ENCODE measurements around the gene COPS9.

Gene COPS9

DNA sequence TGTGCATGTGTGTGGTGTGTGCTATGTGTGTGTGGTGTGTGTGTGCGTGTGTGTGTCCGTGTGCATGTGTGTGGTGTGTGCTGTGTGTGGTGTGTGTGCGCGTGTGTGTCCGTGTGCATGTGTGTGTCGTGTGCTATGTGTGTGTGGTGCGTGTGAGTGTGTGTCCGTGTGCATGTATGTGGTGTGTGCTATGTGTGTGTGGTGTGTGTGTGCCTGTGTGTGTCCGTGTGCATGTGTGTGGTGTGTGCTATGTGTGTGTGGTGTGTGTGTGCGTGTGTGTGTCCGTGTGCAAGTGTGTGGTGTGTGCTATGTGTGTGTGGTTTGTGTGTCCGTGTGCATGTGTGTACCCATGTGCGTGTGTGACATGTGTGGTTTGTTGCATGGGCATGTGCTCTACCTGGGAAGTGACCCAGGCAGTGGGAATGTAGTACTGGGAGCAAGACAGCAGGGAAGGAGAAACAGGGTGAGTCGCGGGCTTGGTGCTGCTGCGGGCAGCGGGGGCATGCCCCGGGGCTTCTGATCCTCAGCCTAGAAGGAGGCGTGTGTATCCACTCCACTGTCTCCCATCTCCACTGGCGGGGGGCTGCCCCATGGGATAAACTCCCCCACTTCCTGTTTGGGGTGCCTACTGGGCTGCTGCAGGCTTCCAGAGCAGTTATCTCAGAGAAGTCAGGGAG lies 11.9 kb upstream of the COPS9 start:
- no peak for DNase-seq (ENCODE audit: low read depth)

GRCh38 chr2:240147382-240147781 lies 11.3 kb upstream of the COPS9 start:
- no peak for DNase-seq (ENCODE audit: low read depth)

DNA sequence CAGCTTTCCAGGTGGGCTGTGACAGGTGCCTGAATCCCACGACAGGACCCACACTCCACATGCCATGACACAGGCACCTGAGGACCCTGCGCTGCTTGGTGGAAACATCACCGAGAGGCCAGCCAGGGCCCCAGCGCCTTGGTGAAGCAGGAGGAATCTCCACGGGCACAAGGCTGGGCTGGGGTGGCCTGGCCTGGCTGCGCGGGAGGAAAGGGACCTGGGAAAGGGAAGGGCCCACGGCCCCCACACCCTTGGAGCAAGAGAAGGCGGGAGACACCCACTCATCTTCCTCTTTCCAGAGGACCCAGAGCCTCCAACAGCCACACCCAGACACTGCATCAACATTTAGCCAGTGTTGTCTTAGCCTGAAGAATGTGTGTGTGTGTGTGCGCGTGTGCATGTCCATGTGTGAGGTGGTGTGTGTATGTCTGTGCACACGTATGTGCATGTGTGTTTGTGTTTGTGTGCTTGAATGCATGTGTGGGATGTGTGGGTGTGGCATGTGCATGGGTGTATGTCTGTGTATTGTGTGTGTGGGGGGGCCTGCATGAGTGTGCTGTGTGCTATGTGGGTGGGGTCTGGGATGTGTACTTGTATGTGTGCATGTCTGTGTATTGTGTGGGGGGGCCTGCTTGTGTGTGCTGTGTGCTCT lies 10.6 kb upstream of the COPS9 start:
- DNase-seq (ENCODE audit: low read depth) = no peak

DNA sequence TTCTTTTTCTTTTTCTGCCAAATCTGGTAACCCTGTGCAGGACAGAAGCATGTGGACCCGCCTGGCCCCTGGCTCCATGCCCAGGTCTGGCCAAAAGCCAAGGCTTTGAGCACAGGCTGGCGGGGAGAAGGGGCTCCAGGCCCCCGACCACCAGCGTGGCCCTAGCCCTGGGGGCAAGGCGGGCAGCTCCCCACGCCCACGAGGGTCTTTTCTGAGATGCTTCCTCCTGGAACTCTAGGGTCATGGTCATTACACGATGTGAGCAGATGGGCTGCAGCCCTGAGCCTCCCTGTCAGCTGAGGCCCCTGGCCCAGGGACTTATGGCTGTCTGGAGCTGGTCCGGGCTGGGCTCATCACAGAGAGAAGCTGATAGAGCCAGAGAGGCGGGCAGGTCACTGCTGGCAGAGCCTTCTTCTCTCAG lies 10.0 kb upstream of the COPS9 start:
- DNase-seq (ENCODE audit: low read depth) = no peak

DNA sequence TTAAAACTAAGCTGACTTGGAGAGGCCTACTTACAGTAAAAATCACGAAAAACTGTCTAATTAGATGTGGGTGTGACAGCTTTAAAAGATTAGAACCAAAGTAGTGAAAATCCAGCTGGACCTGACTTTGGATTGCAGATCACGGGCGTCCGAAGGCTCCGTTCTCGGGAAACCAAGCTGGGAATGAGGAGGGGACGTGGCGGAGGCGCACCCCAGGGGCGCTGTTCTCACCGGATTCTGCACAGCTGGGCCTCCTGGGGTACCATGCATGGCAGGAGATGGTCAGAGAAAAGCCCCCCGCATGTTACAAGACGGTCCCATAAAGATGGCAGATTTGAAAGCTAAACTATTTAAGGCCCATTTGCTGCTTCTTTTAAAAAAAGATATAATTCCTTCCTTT lies 9.4 kb upstream of the COPS9 start:
- DNase-seq (ENCODE audit: low read depth) = no peak

DNA sequence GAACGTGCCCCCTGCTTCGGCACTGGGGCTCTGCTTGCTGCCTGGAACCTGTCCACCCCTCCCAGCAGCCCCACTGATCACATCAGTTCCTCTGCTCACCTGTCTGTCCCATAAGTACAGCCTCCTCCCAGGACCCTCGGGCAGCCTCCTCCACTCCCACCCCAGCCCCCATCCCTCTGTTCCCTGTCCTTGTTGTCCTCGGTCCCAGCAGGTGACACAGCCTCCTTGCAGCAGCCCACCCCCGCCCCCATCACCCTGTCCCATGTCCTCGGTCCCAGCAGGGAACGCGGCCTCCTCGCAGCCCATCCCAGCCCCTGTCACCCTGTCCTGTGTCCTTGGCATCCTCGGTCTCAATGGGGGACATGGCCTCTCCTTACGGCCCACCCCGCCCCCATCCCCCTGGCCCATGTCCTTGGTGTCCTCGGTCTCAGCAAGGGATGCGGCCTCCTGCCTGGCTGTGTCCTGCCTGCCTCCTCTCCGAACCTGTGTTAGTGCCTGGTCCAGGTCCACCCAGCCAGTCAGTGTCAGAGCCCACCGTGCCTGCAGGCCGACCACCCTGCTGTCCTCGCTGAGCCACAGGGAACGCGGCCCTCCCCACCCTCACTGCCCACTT lies 8.7 kb upstream of the COPS9 start:
- DNase-seq (ENCODE audit: low read depth) = no peak

DNA sequence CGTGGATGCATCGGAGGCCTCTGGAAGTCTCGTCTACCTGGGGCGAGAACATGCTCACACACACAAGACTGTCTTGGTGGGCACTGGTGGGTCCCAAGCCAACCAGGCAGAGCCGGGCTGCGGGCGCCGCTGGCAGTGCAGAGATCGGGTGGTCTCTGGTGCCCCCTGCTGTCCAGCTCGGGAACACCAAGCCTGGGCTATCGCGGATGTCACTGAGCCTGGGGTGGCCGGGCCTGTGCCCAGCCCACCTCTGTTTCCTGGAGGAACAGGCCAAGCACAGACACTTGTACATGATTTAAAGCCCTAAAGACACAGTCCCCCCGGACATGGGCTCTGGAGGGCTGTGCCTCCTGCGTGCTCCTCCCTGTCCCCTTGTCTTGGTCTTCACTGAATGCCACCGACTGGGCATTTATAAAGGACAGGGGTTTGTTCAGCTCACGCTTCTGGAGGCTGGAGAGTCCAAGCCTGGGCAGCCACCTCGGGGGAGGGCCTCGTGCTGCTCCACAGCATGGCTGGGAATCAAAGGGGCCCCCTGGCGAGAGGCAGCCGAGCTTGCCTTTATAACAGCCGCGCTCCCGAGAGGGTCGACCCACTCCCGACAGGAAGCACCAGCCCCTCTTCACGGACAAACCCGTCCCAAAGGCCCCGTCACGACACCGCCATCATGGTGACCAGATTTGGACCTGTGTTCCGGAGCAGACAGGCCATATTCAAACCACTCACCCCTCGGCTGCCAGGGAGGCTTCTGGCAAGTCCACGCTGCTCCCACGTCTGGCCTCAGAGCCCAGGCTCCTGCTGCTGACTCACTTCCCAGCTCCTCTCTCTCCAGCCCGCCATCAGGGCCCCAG lies 7.9 kb upstream of the COPS9 start:
- peak; percentile 68 for DNase-seq (ENCODE audit: low read depth)

- no peak for DNase-seq (ENCODE audit: low read depth)
Measured at GRCh38 chr2:240143276-240143675, 7.2 kb upstream of the COPS9 start.

- DNase-seq (ENCODE audit: low read depth) = no peak
Measured at GRCh38 chr2:240142859-240143258, 6.8 kb upstream of the COPS9 start.

DNA sequence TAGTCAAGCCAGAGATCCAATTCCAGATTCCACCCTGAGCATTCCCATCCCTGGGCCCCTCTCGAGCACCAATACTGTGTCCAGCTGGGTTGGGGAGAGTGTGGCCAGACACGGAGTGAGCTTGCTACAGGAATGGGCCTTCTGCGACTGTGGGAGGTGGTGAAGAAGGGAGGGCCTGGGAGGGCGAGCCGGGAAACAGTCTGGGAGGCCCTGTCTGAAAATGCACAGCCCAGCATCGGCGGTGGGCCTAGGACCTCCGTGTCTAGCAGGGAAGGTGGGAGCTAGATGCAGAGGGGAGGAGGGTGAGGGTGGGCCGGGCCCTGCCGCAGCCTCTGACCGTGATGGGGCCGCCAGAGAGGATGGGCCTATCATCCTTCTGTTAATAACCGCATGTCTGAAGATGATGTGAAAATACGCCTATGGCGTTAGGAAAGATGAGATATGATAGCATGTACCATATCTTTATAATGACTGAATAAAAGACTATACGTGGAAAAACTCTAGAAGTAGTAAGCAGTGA lies 6.2 kb upstream of the COPS9 start:
- DNase-seq (ENCODE audit: low read depth) = no peak

DNA sequence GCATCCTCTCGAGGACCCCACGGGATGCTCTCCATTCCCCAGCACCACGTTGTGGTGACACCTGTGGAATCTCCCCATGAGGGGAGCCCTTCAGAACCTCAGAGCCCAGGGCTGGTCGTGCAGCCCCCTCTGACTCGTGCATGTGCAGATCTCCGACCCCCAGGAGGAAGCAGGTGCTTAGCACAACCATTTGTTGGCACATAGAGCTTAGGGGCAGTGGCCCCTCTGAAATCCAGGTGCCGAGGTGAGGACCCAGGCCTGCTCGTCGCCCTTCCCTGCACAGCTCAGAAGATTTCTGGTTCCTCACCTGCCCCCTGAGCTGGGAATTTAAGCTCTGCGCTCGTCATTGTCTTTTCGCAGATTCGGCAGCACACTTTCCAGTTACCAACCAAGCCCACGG lies 5.6 kb upstream of the COPS9 start:
- DNase-seq (ENCODE audit: low read depth) = no peak

- DNase-seq (ENCODE audit: low read depth) = no peak
Measured at GRCh38 chr2:240140920-240141319, 4.8 kb upstream of the COPS9 start.

GRCh38 chr2:240140511-240140910 lies 4.4 kb upstream of the COPS9 start, which contains the start of gene OTOS:
TSS of gene OTOS (minus strand) at chr2:240140658. CDS start at chr2:240140326, 332 bp downstream.
- no peak for DNase-seq (ENCODE audit: low read depth)

GRCh38 chr2:240139666-240140393 lies 3.7 kb upstream of the COPS9 start:
- DNase-seq (ENCODE audit: low read depth) = no peak

DNA sequence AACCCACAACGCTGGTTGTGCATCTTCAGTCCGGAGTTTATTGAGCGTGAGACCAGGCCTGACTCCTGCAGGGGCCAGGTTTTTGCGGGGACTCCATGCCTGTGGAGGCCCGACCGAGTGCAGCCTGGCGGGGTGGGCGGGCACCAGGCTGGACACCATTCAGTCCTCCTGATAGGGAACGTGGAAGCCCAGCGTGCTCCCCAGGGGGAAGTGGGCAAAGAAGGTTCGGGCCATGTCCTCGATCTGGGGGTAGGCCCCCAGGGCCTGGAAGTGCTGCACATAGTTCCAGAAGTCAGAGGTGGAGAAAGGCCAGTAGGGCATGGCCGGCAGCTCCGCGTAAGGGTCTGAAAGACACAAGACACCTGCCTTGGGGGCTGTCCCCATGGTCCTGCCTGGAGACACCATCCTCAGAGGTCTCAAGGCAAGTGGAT lies 2.9 kb upstream of the COPS9 start:
- DNase-seq (ENCODE audit: low read depth) = no peak

DNA sequence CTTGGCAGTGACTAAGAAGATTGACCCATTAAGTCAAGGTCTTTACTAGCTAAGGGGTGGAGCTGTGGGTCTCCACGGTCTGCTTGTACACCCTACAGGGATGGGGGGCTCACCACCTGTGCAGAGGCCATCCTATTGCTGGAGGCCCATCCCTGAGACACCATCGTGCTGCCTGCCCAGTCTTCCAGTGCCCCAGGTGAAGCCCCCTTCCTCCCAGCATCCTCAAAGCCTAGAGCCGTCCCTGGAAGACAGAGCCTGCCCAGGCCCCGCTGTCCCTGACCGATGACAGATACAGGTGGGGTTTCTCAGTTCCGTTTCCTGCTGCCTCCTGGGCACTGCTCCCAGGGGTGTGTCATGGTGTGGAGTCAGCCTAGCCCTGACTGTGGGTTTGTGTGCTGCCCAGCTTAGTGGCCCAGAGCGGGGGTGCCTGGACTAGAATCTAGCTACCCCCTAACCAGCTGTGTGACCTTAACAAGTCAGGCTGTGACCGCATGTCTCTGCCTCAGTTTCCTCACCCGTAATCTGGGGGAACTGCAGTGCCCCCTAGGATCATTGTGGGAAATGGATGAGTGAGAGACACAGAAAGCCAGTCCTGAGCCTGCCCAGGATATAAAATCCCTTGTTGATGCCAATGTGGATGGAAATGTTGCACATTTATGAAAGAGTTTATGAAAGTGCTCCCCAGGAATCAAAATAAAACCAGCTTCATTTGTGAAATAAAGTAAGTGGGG lies 2.3 kb upstream of the COPS9 start:
- DNase-seq (ENCODE audit: low read depth) = no peak

DNA sequence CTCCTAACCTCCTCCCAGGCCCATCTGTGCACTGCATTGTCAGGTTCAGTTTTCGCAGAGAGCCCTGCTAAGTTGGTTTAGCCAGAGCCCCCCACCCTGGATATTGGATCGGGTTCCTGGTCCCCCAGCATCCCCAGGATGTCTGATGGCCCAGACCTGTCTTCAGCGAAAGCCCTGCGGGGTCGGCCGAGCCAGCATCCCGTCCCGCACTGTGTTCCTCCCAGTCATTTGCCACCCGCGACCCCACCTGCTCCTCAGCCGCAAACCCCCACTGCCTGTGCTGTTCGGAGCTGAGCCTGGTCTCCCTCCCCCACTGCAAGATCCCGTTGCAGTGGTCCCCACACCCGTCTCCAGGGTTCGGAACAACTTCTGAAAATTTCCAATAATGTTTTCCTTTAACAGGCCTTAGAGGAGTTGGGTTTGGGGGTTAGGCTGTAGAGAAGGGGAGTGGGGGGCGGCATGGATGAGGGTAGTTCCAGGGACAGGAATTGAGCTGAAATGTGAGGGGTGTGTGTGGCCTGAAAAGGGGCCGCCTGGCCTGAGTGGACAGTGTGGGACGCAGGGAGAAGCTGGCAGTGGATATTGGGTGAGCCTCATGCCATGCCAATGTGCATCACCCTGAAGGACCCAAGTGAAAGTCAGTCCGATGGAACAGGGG lies 1.6 kb upstream of the COPS9 start:
- no peak for DNase-seq (ENCODE audit: low read depth)

DNA sequence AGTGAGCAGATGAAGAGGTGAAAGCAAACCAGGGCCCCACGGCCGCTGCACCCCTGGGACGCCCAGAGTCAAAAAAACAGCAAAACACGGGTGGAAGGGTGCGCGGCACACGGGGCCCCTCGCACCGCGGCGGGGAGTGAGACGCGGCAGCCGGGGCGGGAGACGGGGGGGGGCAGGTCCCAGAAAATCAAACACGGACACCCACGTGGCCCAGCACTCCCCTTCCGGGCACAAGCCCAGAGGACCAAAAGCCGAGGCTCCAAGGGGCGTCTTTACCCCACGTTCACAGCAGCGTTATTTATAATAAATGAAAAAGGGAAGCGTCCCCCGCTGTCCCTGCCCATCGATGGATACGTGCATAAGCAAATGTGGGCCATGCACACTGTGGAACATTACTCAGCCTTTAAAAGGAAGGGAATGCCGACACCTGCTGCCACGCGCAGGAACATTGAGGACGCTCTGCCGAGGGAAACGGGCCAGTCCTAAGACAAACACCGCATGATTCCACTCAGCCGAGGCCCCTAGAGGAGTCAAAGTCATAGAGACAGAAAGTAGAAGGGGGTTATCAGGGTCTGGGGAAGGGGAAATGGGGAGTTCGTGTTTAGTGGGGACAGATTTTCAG lies 677 bp upstream of the COPS9 start:
- DNase-seq (ENCODE audit: low read depth) = peak; percentile 11

- DNase-seq (ENCODE audit: low read depth) = no peak
Measured at GRCh38 chr2:240135706-240136012, 446 bp downstream of the COPS9 start.

GRCh38 chr2:240134956-240135520 lies 1.1 kb downstream of the COPS9 start:
- no peak for DNase-seq (ENCODE audit: low read depth)
